Measurements from ENCODE around the gene DSCAML1.
A peak's percentile ranks its signal among the peaks of the same experiment; 100 is the strongest.

The DSCAML1 gene

DNA sequence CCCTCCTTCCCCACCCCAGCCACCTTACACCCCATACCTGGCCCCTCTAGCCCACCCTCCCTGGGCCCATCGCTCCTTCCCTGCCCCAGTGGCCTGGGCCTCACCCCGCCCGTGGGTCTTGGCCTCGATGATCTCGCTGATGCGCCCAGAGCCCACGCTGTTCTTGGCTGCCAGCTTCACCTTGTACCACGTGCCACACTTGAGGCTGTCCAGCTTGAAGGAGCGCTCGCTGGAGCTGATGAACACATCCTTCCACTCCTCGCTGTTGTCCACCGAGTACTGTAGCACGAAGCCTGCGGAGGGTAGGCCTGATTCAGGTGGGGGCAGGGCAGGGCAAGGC lies 359.3 kb downstream of the DSCAML1 start:
- H3K9me3 ChIP-seq: no peaks in the 10 kb centered on the region
- no peak for DNase-seq (ENCODE audit: low spot score in 2 of 2)
- no peaks in the 10 kb centered on the region for H3K36me3 ChIP-seq (replicated peaks)
- in situ Hi-C loops (cut with MboI; ENCODE audit: low sequenced_read_pairs): no loop called here
- H3K4me3 ChIP-seq: no peak overlapping the region
- H3K4me1 ChIP-seq: no peaks in the 10 kb centered on the region
- peaks cover 20% of the 10 kb centered on the region for H3K27me3 ChIP-seq (ENCODE audit: low read depth)

DNA sequence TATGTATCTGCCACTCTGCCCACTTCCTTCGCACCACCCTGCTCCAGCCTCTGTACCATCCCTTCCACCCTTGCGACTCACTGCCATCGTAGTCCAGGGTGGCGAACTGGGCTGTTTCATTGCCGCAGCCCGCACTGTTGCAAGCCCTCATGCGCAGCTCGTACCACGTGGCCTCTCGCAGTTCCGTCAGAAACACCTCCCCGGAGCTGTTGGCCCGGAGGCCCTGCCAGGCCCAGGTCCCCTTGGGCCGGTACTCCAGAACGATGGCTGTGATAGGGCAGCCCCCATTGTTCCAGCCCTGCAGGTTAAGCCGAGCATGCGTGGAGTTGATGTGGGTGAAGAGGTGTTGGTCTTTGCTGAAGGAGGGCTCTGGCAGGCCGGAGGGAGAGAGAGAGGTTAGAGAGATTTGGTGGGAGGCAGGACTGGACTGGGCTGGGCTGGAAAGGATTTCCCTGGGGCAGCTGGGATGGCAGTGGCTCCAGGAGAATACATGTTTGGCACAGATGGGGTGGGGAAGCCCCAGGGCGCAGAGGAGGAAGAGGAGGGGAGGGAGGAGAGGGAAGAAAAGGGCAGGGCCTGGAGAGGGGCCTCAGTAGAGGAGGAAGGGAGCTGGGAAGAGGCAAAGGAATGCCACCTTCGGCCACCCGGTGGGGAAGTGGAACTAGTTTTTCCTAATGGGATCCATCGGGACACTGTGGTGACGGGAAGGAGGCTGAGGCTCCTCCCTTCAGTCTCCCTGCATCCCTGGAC lies 359.8 kb downstream of the DSCAML1 start:
- in situ Hi-C loops (cut with MboI; ENCODE audit: low sequenced_read_pairs): no loop called here
- H3K9me3 ChIP-seq: no peaks in the 10 kb centered on the region
- no peak for DNase-seq (ENCODE audit: low spot score in 2 of 2)
- H3K36me3 ChIP-seq (replicated peaks): no peaks in the 10 kb centered on the region
- peaks cover 20% of the 10 kb centered on the region for H3K27me3 ChIP-seq (ENCODE audit: low read depth)
- H3K4me1 ChIP-seq: no peaks in the 10 kb centered on the region
- no peak overlapping the region for H3K4me3 ChIP-seq

DNA sequence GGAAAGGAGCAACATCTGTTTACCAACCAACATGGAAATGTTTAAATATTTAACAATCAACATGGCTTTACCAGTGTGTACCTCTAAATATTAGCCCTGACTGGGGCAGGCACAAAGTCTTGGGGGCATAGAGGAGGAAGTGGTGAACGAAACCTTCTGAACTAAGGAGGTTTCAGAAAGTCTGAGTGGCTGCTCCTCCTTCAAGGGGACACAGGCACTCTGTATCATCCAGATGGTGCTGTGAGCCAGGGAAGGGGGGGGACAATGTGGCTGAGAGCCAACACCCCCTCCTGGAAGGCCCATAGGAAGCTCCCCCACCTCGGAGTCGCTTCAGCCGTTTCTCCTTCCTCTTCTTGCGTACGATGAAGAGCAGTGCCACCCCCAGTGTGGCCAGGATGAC lies 361.7 kb downstream of the DSCAML1 start:
- H3K27me3 ChIP-seq (ENCODE audit: low read depth): peaks cover 17% of the 10 kb centered on the region
- H3K4me1 ChIP-seq: no peaks in the 10 kb centered on the region
- no peaks in the 10 kb centered on the region for H3K9me3 ChIP-seq
- no peak overlapping the region for H3K4me3 ChIP-seq
- DNase-seq (ENCODE audit: low spot score in 2 of 2): no peak
- in situ Hi-C loops (cut with MboI; ENCODE audit: low sequenced_read_pairs): no loop called here
- H3K36me3 ChIP-seq (replicated peaks): no peaks in the 10 kb centered on the region

DNA sequence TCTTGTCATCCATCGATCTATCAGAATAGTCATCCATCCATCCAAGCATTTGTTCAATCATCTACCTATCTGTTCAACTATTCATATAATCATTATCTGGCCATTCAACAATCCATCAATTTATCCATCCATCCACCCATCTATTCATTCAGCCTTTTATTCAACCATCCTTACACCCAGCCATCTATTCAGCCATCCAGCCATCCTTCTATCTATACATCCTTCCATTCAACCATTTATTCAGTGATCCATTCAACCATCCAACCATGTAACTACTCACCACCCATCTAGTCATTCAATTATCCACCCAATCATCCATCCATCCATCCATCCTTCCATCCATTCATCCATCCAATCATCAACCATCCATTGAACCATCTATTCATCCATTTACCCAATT lies 362.5 kb downstream of the DSCAML1 start:
- H3K4me3 ChIP-seq: no peak overlapping the region
- H3K27me3 ChIP-seq (ENCODE audit: low read depth): peaks cover 9% of the 10 kb centered on the region; the same call in 1 of the 2 replicates
- in situ Hi-C loops (cut with MboI; ENCODE audit: low sequenced_read_pairs): no loop called here
- H3K36me3 ChIP-seq (replicated peaks): no peaks in the 10 kb centered on the region
- H3K9me3 ChIP-seq: no peaks in the 10 kb centered on the region
- DNase-seq (ENCODE audit: low spot score in 2 of 2): no peak
- no peaks in the 10 kb centered on the region for H3K4me1 ChIP-seq

DNA sequence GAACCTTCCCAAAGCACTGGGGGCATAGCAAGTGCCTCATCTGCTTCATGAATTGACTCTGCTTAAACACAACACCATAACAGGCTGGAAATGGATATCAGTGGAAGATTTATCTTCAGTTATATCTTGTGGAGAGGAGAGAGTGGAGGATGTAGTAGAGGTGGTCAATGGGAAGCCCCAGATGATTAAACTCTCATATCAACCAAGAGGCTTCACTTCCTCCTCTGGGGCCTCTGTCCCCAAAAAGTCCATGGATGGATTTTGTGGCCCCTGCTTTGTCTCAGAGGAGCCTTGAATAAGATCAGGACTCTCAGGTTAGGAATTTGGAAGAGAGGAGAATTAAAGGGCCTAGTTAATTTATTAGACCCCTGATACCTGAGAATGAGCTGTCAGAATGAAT lies 363.3 kb downstream of the DSCAML1 start:
- Histone ChIP-seq H3K4me3 (no peak overlapping the region), H3K36me3 (replicated peaks) (no peaks in the 10 kb centered on the region), H3K27me3 (ENCODE audit: low read depth) (peaks cover 9% of the 10 kb centered on the region; the same call in 1 of the 2 replicates), H3K4me1 (no peaks in the 10 kb centered on the region), H3K9me3 (no peaks in the 10 kb centered on the region)
- in situ Hi-C loops (cut with MboI; ENCODE audit: low sequenced_read_pairs): no loop called here
- no peak for DNase-seq (ENCODE audit: low spot score in 2 of 2)

DNA sequence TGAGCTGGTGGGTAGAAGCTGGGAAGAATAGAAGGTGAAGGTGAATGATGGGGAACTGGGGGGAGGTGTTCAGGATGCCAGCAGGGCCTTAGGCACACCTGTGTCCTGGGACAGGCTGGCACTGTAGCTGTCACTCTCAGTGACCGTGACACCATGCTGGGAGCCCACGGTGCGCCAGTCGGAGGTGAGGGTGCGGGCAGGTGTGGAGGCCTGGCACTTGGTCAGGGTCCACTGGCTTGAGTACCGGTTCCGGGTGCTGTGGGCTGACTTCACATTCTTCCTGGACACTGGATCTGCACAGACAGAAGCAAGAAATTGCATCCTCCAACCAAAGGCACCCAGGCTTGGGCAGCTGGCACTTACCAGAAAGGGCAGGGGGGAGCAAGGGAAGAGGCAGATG lies 365.6 kb downstream of the DSCAML1 start:
- Histone ChIP-seq H3K36me3 (replicated peaks) (no peaks in the 10 kb centered on the region), H3K4me3 (no peak overlapping the region), H3K4me1 (no peaks in the 10 kb centered on the region), H3K9me3 (no peaks in the 10 kb centered on the region), H3K27me3 (ENCODE audit: low read depth) (peaks cover 7% of the 10 kb centered on the region; the same call in 1 of the 2 replicates)
- in situ Hi-C loops (cut with MboI; ENCODE audit: low sequenced_read_pairs): no loop called here
- DNase-seq (ENCODE audit: low spot score in 2 of 2): no peak

DNA sequence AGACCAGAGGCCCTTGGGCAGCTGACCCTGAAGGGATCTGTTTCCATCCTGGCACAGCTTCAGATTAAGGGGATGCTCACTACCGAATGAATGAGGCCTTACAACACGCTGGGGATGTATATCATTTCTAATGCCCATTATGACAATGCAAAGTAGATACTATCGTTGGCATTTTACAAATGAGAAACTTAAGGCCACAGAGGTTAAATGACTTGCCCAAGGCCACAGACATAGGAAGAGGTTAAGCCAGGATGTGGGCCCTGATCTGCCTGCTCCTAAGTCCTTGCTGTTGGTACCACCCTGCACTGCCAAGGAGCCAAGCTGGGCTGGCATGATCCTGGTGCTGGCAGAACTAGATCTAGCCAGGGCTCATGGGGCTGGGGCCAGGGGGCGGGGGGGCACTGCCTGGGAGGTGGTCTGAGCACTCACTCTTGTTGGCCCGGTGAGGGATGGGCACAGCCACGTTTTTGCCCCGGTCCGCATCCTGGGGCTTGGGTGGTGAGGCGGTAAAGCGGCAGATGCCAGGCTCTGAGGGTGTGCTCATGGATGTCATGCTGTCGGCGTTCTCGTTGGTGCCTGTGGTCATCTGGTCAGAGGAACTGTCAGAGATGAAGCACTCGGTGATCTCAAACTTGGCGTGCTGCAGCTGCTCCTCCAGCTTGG lies 366.6 kb downstream of the DSCAML1 start:
- Histone ChIP-seq H3K27me3 (ENCODE audit: low read depth) (peaks cover 6% of the 10 kb centered on the region; the same call in 1 of the 2 replicates), H3K36me3 (replicated peaks) (no peaks in the 10 kb centered on the region), H3K4me3 (no peak overlapping the region), H3K9me3 (no peaks in the 10 kb centered on the region), H3K4me1 (no peaks in the 10 kb centered on the region)
- no peak for DNase-seq (ENCODE audit: low spot score in 2 of 2)
- in situ Hi-C loops (cut with MboI; ENCODE audit: low sequenced_read_pairs): no loop called here

- H3K27me3 ChIP-seq (ENCODE audit: low read depth): peaks cover 2% of the 10 kb centered on the region
- DNase-seq (ENCODE audit: low spot score in 2 of 2): no peak
- no peaks in the 10 kb centered on the region for H3K9me3 ChIP-seq
- no peaks in the 10 kb centered on the region for H3K4me1 ChIP-seq
- H3K4me3 ChIP-seq: no peak overlapping the region
- in situ Hi-C loops (cut with MboI; ENCODE audit: low sequenced_read_pairs): loop anchor here (10.0 kb wide), 1 partner anchor 516 kb away; no protein-coding TSS in a partner anchor
- no peaks in the 10 kb centered on the region for H3K36me3 ChIP-seq (replicated peaks)
Observed at GRCh38 chr11:117428856-117429229, 368.2 kb downstream of the DSCAML1 start.

DNA sequence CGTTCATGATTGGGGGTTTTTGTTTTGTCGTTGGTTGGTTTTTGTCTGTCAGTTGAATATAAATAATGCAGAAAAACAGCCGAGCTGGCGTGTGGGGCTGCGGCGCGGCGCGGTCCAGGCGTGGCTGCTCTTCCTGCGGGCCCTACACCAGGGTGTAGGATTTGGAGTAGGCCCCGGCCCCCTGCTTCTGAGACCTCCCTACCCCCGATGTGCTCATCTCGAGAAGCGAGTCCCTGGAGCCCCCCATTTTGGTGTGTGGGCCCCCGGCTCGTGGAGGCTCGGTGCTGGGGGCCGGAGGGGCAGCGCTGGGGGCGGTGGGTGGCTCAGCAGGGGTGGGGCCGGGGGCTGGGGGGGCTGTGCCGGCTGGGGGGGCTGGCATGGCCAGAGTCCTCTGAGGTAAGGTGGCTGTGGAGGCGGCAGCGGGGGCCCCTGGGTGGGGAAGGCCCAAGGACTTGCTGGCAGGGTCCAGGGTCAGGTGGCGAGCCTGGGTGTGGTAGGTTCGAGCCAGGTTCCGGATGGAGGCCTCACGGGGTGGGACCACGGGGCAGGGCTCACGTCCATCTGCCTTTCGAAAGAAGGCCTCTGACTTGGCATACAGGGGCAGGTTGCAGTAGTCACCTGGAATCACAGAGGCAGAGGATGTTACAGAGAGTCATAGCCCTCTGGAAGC lies 368.7 kb downstream of the DSCAML1 start:
- in situ Hi-C loops (cut with MboI; ENCODE audit: low sequenced_read_pairs): loop anchor here (10.0 kb wide), 1 partner anchor 516 kb away; no protein-coding TSS in a partner anchor
- Histone ChIP-seq H3K27me3 (ENCODE audit: low read depth) (peaks cover 2% of the 10 kb centered on the region), H3K4me1 (no peaks in the 10 kb centered on the region), H3K9me3 (no peaks in the 10 kb centered on the region), H3K36me3 (replicated peaks) (no peaks in the 10 kb centered on the region), H3K4me3 (no peak overlapping the region)
- no peak for DNase-seq (ENCODE audit: low spot score in 2 of 2)

GRCh38 chr11:117427356-117427874 lies 369.6 kb downstream of the DSCAML1 start:
- DNase-seq (ENCODE audit: low spot score in 2 of 2): no peak
- H3K9me3 ChIP-seq: no peaks in the 10 kb centered on the region
- no peak overlapping the region for H3K4me3 ChIP-seq
- H3K27me3 ChIP-seq (ENCODE audit: low read depth): peaks cover 2% of the 10 kb centered on the region
- no peaks in the 10 kb centered on the region for H3K4me1 ChIP-seq
- H3K36me3 ChIP-seq (replicated peaks): no peaks in the 10 kb centered on the region
- in situ Hi-C loops (cut with MboI; ENCODE audit: low sequenced_read_pairs): loop anchor here (10.0 kb wide), 1 partner anchor 517 kb away; no protein-coding TSS in a partner anchor

GRCh38 chr11:117426941-117427340 lies 370.1 kb downstream of the DSCAML1 start:
- H3K4me1 ChIP-seq: no peaks in the 10 kb centered on the region
- H3K27me3 ChIP-seq (ENCODE audit: low read depth): peaks cover 2% of the 10 kb centered on the region
- H3K36me3 ChIP-seq (replicated peaks): no peaks in the 10 kb centered on the region
- in situ Hi-C loops (cut with MboI; ENCODE audit: low sequenced_read_pairs): loop anchor here (10.0 kb wide), 1 partner anchor 518 kb away; no protein-coding TSS in a partner anchor
- no peak for DNase-seq (ENCODE audit: low spot score in 2 of 2)
- no peaks in the 10 kb centered on the region for H3K9me3 ChIP-seq
- H3K4me3 ChIP-seq: no peak overlapping the region

DNA sequence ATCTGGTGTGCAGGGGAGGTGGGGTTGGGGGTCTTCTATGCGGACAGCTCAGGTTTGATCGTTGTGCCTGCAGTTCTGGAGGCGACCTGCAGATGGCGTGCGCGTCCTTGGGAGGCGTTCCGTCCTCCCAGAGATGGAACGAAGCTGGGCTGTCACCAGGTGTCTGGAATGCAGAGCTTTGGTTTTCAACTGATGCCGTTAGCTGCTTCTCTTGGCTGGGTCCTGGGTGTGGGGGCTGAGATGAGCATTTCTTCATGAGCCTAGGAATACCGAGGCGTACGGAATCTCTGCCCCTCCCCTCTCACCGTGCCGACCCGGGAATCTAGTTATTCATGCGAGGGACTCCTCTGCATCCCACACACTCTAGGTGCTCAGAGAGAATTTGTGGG lies 370.7 kb downstream of the DSCAML1 start:
- peaks cover 2% of the 10 kb centered on the region for H3K27me3 ChIP-seq (ENCODE audit: low read depth)
- H3K36me3 ChIP-seq (replicated peaks): no peaks in the 10 kb centered on the region
- peak; percentile 37 to 90 for DNase-seq (ENCODE audit: low spot score in 2 of 2)
- H3K4me1 ChIP-seq: no peaks in the 10 kb centered on the region
- H3K9me3 ChIP-seq: no peaks in the 10 kb centered on the region
- in situ Hi-C loops (cut with MboI; ENCODE audit: low sequenced_read_pairs): loop anchor here (10.0 kb wide), 1 partner anchor 519 kb away; no protein-coding TSS in a partner anchor
- no peak overlapping the region for H3K4me3 ChIP-seq

DNA sequence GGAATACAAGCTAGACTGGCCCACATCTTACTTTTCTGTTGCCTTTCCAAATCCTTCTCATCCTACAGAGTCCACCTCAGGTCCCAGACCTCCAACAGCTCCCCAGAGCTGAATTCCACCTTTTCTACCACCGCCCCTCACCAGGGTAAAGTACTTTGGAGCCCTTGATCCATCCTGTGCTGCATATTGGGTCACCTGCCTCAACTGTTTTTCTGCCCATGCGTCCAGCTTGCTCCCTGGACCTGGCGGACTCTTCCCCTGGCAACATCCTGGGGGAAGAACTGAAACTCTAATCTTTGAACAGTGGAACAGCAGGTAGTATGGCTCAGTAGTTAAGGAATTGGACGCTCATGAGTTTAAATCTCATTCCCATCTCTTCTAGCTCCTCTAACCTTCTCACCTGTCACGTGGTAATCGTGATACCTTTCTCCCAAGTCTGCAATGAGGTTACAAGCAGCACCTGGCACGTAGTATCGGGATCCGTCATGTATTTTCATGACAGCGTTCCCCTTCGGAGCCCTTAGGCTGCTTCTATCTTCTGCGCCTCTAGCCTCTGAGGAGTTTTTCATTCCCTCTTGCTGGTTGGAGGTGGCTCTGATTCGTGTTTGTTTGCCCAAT lies 371.2 kb downstream of the DSCAML1 start:
- no peak overlapping the region for H3K4me3 ChIP-seq
- DNase-seq (ENCODE audit: low spot score in 2 of 2): no peak
- in situ Hi-C loops (cut with MboI; ENCODE audit: low sequenced_read_pairs): loop anchor here (10.0 kb wide), 1 partner anchor 519 kb away; no protein-coding TSS in a partner anchor
- no peaks in the 10 kb centered on the region for H3K9me3 ChIP-seq
- peaks cover 2% of the 10 kb centered on the region for H3K27me3 ChIP-seq (ENCODE audit: low read depth)
- H3K36me3 ChIP-seq (replicated peaks): no peaks in the 10 kb centered on the region
- no peaks in the 10 kb centered on the region for H3K4me1 ChIP-seq

Data from HAP-1 (cell line).